MM.1S (cell line): ENCODE measurements around the gene IFI44.

ENCODE experiments used
- EZH2phosphoT487 ChIP-seq: fragments of 300-600 bp; sonication (generic); IDR thresholded peaks from 2 replicates; pipeline ENCODE4 v1.6.1; 2018; ENCODE audit warnings: antibody characterized with exemption, low read length
- TF ChIP-seq, protein P1 (sequence below): fragments of 300-600 bp; sonication (generic); IDR thresholded peaks from 2 replicates; pipeline ENCODE4 v1.5.1; 2016; ENCODE audit warnings: antibody characterized with exemption, low read length, mixed read lengths

GRCh38 chr1:78633209-78633608 lies 16.4 kb upstream of the IFI44 start:
- TF ChIP-seq, protein P1, sequence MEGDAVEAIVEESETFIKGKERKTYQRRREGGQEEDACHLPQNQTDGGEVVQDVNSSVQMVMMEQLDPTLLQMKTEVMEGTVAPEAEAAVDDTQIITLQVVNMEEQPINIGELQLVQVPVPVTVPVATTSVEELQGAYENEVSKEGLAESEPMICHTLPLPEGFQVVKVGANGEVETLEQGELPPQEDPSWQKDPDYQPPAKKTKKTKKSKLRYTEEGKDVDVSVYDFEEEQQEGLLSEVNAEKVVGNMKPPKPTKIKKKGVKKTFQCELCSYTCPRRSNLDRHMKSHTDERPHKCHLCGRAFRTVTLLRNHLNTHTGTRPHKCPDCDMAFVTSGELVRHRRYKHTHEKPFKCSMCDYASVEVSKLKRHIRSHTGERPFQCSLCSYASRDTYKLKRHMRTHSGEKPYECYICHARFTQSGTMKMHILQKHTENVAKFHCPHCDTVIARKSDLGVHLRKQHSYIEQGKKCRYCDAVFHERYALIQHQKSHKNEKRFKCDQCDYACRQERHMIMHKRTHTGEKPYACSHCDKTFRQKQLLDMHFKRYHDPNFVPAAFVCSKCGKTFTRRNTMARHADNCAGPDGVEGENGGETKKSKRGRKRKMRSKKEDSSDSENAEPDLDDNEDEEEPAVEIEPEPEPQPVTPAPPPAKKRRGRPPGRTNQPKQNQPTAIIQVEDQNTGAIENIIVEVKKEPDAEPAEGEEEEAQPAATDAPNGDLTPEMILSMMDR: no peak
- TF ChIP-seq EZH2phosphoT487: no peak
